IMR-90 (cell line): ENCODE data around the gene UACA. TPM values are rescaled to one million over a fixed set of nuclear protein-coding genes. Genes with fewer than 3 reads are reported as not detected.

ENCODE experiments used
- BHLHE40 ChIP-seq: fragments of 150-350 bp; IDR thresholded peaks from 2 replicates; pipeline ENCODE4 v1.6.1; 2016; ENCODE audit warnings: mild to moderate bottlenecking, low read depth, low read length
- CEBPB ChIP-seq: IDR thresholded peaks from 2 replicates; pipeline ENCODE4 v1.6.1; 2012; ENCODE audit warnings: low read depth, low read length, improper control_type of control experiment
- CHD1 ChIP-seq: IDR thresholded peaks from 2 replicates; pipeline ENCODE4 v1.6.1; 2012; ENCODE audit warnings: low read depth, low read length, improper control_type of control experiment
- MAFK ChIP-seq: IDR thresholded peaks from 2 replicates; pipeline ENCODE4 v1.6.1; 2012; ENCODE audit warnings: low read depth, low read length, improper control_type of control experiment
- MAZ ChIP-seq: IDR thresholded peaks from 2 replicates; pipeline ENCODE4 v1.6.1; 2012; ENCODE audit warnings: low read depth, mild to moderate bottlenecking, low read length, improper control_type of control experiment, moderate library complexity, borderline replicate concordance
- MXI1 ChIP-seq: IDR thresholded peaks from 2 replicates; pipeline ENCODE4 v1.6.1; 2012; ENCODE audit warnings: low read depth, mild to moderate bottlenecking, low read length, moderate library complexity, borderline replicate concordance
- RAD21 ChIP-seq: IDR thresholded peaks from 2 replicates; pipeline ENCODE4 v1.6.1; 2012; ENCODE audit warnings: low read length, improper control_type of control experiment
- RCOR1 ChIP-seq: IDR thresholded peaks from 2 replicates; pipeline ENCODE4 v1.6.1; 2012; ENCODE audit warnings: mild to moderate bottlenecking, low read length, improper control_type of control experiment; ENCODE audit not compliant: insufficient replicate concordance
- polyA plus RNA-seq, 3 experiments: library from polyadenylated mRNA; depleted of rRNA; stranded (reverse); fragments of >200 nt; gene quantifications; 2 replicates each; pipeline ENCODE4 v1.2.3, GENCODE V29; 2012; ENCODE audit warnings: low replicate concordance in 1 of 3
- total RNA-seq: library from RNA; depleted of rRNA; stranded (reverse); fragments of >200 nt; gene quantifications from 2 replicates; pipeline ENCODE4 v1.2.3, GENCODE V29; 2012
- TF ChIP-seq, protein P1 (sequence below): fragments of 150-350 bp; IDR thresholded peaks from 2 replicates; pipeline ENCODE4 v1.6.1; 2017; ENCODE audit warnings: mild to moderate bottlenecking, antibody characterized with exemption, low read length, low read depth

Gene UACA
- total and polyA plus RNA-seq, 2 of the 4 experiments (the other 2 are of a cell fraction): 156 to 507 TPM

DNA sequence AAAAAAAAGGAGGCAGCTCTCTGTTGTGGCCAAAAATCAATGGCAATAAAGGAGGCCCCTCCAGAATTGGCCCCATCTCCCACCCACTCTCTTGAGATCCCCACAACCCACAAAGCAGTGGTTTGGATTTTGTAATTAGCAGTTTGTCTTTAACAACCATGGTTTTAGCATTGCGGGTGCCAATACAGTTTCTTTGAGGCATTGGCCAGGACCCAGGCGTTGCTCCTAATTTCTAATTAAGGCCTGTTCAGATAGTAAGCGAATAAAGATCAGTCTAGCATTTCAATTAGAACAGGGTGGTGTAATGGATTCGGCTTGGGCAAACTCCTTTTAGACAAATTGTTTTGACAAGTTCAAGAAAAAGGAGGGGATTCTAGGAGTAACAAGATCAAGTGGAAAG, 23.6 kb upstream of the UACA start (continued):
- TF ChIP-seq, protein P1, sequence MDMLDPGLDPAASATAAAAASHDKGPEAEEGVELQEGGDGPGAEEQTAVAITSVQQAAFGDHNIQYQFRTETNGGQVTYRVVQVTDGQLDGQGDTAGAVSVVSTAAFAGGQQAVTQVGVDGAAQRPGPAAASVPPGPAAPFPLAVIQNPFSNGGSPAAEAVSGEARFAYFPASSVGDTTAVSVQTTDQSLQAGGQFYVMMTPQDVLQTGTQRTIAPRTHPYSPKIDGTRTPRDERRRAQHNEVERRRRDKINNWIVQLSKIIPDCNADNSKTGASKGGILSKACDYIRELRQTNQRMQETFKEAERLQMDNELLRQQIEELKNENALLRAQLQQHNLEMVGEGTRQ: no peak
- no peak for TF ChIP-seq MAFK
- TF ChIP-seq RCOR1: no peak
- no peak for TF ChIP-seq CHD1
- no peak for TF ChIP-seq BHLHE40
- TF ChIP-seq RAD21: no peak
- no peak for TF ChIP-seq CEBPB
- TF ChIP-seq MAZ: no peak
- no peak for TF ChIP-seq MXI1
